HG03159 (cell line): ENCODE measurements around the gene LRRC10B.

Experiments used
- ATAC-seq: cut with Tn5 transposase; IDR thresholded peaks from one replicate; pipeline ENCODE4 v1.9.1; 2021; ENCODE audit warnings: mild to moderate bottlenecking, moderate library complexity; ENCODE audit not compliant: unreplicated experiment

The LRRC10B gene

GRCh38 chr11:61528114-61528513 lies 19.6 kb downstream of the LRRC10B start:
- no peak for ATAC-seq

DNA sequence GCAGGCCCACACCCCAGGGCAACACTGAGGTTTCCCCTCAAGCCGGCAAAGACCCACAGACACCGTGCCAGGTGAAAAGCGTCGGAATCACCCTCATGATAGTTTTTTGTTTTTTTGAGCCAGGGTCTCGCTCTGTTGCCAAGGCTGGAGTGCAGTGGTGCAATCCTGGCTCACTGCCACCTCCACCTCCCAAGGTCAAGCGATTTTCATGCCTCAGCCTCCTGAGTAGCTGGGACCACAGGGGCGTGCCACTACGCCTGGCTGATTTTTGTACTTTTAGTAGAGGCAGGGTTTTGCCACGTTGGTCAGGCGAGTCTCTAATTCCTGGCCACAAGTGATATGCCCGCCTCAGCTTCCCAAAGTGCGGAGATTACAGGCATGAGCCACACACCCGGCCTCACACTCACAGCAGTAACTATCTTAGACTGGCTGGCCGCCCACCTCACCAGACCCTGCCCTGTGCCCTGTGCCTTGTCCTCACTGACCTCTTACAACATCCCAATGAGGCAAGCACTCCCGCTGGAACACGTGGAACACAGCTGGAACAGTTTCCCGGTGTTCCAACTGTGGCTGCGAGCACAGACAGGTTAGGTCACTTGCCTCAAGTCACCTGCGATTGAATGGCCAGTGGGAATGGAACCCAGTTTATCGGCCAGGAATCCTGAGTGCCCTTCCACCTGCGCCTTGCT lies 21.1 kb downstream of the LRRC10B start:
- no peak for ATAC-seq

DNA sequence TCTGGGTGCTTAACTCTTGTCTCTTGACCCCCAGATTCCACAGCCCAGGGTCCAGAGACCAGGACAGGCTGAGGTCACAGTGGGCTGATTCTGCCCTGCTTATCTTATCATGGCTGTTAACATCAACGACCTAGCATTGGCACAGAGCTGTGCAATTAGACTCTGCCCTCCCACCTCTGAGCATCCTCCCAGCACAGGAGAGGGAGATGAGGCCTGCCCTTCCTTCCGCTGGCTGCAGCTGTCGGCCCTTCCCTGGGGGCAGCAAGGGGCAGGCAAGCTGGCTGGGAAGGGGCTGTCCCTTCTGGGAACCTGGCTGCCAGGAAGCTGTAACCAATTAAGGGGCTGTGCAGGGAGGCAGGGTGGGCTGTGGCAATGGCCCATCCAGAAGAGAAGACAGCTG lies 22.5 kb downstream of the LRRC10B start:
- no peak for ATAC-seq

- ATAC-seq, result no peak
Measured at GRCh38 chr11:61532134-61533038, 23.8 kb downstream of the LRRC10B start.

- ATAC-seq, result no peak
Measured at GRCh38 chr11:61533039-61533375, 24.5 kb downstream of the LRRC10B start.

DNA sequence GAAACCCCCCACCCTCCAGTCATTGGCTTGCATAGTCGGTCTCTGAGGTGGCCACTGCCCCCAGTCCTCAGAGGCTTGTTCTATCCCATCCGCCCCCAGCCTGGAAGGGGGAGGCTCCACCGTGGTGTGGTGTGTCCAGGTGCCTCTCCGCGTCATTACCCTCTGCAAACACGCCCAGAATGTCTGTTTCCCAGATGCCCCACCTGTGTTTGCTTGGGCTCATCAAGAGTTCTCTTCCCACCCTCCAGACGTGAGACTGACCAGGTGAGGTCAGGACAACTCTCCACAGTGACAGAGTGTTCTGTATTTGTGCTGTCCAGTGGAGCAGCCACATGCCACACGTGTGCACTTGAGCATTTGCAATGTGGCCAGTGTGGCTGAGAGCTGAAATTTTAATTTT lies 24.9 kb downstream of the LRRC10B start:
- ATAC-seq, result no peak

DNA sequence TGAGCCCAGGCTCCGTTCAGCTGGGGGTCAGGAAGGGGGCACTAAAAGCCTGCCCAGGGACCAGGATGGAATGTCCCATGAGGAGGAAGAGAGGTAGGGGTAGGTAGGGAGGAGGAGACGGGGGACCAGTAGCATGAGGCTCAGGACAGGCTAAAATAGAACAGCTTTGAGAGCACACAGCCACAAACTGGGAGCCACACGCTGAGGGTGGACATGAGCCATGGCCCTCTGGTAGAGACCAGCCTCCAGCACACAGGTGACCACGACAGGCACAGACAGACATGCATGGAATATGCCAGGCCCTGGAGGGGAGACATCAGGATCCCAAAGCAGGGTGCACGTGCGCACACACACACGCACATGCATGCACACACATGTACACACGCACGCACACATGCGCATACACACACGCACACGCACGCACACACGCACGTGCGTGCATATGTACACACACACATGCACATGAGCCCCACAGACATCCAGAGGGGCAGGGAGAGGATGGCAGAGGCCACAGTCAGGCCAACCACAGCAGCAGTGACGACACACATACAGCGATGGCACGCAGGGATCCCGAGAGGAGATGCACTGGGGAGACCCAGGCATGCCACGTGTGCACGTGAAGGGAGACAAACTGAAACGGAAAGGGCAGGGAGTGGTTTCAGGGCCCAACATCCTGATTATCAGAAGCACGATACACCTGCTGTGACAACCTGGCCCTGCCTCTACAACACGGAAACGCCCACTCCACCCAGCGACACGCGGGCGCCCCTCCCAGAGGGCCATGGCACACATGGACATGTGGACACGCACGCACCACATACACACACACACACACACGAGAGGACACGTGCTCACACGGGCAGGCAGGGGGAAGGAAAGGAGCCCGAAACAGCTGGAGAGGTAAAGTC lies 25.7 kb downstream of the LRRC10B start:
- ATAC-seq, result no peak

- no peak for ATAC-seq
Measured at GRCh38 chr11:61534933-61535839, 26.6 kb downstream of the LRRC10B start.

- no peak for ATAC-seq
Measured at GRCh38 chr11:61535998-61536675, 27.6 kb downstream of the LRRC10B start.

- ATAC-seq, result no peak
Measured at GRCh38 chr11:61536676-61537270, 28.2 kb downstream of the LRRC10B start.

DNA sequence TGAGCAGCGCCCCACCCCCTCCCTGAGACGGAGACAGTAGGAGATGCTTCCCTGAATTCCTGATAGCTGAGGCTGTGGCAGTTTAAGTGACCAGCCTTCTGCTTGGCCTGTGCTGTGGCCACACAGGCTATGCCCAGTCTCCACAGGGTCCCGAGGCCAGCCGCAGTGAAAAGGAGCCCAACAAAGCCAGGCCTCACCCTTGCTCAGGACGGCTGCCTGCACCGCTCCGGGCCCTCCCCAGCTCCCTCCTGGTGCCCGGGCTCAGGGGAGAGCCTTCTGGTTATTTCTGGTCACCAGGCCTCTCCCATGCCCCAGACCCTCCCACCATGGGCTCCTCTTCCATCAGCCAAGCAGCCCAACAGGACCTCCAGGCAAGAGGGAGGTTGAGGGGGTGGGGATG lies 28.8 kb downstream of the LRRC10B start:
- no peak for ATAC-seq

DNA sequence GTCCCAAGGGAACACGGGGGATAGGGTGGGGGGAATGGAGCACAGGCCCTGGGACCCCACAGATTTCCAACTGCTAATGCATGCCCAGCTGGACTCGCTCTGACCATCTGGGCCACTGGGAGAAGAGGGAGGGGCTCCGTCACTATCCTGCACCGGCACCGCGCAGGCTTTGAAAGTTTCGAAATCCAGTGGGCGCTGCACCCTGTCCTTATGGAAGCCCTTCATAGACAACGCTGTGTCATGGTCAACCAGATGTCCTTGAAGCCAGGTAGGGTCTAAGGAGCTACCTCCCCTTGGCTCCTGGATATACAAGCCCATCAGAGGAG lies 30.1 kb downstream of the LRRC10B start:
- ATAC-seq, result no peak

DNA sequence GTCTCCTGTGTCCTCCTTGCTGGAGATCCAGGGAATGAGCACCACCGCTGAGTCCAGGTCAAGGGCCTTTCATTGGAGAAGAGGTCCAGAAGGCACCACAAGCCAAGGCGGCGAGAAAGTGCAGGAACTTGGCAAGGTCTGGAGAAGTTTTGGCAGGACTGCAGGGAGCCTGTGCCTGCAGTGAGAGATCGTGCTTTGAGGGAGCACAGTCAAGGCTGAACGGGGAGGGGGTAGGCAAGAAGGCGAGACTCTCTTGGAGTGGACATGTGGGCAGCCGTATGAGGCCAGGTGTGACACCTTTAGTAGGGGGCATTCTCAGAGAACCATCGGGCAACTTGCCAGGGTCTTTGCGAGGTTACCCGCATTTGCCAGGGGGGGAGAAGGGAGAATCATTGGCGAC lies 30.5 kb downstream of the LRRC10B start:
- no peak for ATAC-seq

DNA sequence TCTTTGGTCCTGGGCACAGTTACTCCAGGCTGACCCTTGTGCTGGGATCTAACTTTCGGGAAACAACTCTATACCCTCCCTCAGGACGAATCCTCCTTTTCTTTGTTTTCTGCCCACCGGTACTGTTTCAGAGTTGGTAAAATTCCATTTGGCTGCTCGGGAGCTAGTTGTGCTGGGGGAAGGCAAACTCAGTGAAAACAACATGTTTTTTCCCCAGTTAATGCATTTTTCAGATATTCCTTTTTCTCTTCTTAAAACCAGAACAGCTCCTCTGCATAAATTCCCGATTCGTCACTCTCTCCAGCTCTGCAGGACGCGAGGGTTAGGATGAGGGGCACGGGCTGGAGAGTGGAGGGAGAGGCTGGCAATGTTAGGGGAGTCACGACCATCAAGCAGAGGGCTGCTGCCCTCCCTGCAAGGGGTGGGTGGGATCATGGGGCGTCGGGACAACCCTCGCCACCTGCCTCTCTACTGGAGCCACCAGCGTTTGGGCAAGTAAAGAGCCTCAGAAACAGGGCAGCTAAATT lies 31.3 kb downstream of the LRRC10B start:
- no peak for ATAC-seq

- no peak for ATAC-seq
Measured at GRCh38 chr11:61540528-61540927, 32.0 kb downstream of the LRRC10B start.

DNA sequence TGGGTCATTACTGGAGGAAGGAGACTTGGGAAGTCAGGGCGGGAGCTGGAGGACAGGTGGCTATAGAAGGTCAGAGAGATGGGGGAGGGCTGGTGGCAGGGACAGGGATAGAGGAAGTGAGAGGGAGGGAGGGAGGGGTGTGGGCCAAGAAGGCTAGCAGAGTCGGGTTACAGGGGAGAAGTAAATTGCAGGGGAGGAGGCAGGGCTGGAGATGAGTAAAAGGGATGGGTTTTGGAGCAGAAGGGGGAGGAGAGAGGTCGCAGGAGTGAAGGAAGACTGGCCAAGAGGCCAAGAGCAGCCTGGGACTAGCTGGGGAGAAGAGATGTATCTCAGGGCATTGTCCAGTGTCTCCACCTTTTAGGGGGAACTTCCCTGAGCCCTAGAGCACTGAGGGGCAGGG lies 33.0 kb downstream of the LRRC10B start:
- no peak for ATAC-seq

DNA sequence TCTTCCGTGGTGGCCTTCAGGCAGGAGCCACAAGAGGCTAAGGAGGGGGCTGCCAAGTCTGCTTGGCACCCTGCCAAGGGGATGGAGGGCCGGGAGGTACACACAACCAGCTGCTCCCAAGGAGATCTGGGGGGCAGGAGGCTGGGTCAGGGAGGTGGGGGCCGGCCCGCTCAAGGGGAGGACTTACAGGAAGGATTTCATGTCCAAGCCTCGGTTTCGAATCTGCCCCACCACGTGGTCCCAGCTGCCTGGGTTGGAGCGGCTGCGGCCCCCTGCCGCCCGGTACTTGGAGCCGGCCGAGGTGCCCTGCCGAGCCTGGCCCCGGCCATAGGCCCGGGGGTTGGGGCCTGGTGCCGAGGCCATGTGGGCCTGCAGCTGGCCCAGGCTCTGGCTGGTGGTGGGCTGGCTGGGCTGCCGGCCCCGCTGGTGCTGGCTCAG lies 33.5 kb downstream of the LRRC10B start:
- ATAC-seq, result no peak

- ATAC-seq, result no peak
Measured at GRCh38 chr11:61542705-61543104, 34.2 kb downstream of the LRRC10B start.

GRCh38 chr11:61543606-61544306 lies 35.2 kb downstream of the LRRC10B start:
- ATAC-seq, result no peak
